K562 (cell line): Measurements from ENCODE around the gene PRPSAP2. TPM values are rescaled to one million over a fixed set of nuclear protein-coding genes. Genes with fewer than 3 reads are reported as not detected.

ENCODE experiments used
- BACH1 ChIP-seq: fragments of 200-800 bp; sonication (Bioruptor generic); IDR thresholded peaks from 2 replicates; pipeline ENCODE4 v1.6.1; 2016; ENCODE audit warnings: missing genetic modification characterization, missing compliant biosample characterization
- C11orf30 ChIP-seq: fragments of 450-650 bp; IDR thresholded peaks from 2 replicates; pipeline ENCODE4 v1.6.1; 2016; ENCODE audit warnings: low read depth, mild to moderate bottlenecking
- CXXC5 ChIP-seq: fragments of 250-450 bp; sonication (Bioruptor Pico); IDR thresholded peaks from 2 replicates; pipeline ENCODE4 v1.8.0; 2022; ENCODE audit warnings: inconsistent platforms, mild to moderate bottlenecking, moderate library complexity
- DEAF1 ChIP-seq: fragments of 450-650 bp; formaldehyde crosslinking; IDR thresholded peaks from 2 replicates; pipeline ENCODE4 v1.4.0; 2020; ENCODE audit warnings: mild to moderate bottlenecking, moderate library complexity
- GATA2 ChIP-seq: sonication (generic); formaldehyde crosslinking; IDR thresholded peaks from 2 replicates; pipeline ENCODE4 v1.4.0; 2020; ENCODE audit warnings: mild to moderate bottlenecking, missing genetic modification reagents
- HDAC1 ChIP-seq, 2 experiments: fragments of 450-650 bp; IDR thresholded peaks; 2 replicates each; pipeline ENCODE4 v1.6.1; 2016 to 2017; ENCODE audit warnings: inconsistent platforms in 1 of 2, mild to moderate bottlenecking in 1 of 2, moderate library complexity in 1 of 2
- HNRNPH1 ChIP-seq: fragments of 200-400 bp; formaldehyde crosslinking; optimal IDR thresholded peaks from 2 replicates; pipeline ENCODE3; 2017; ENCODE audit warnings: low read depth, mild to moderate bottlenecking, low read length, moderate library complexity
- MIER1 ChIP-seq: fragments of 450-650 bp; IDR thresholded peaks from 2 replicates; pipeline ENCODE4 v1.6.1; 2016; ENCODE audit warnings: antibody characterized with exemption, mild to moderate bottlenecking, low read depth
- NCOR1 ChIP-seq: fragments of 450-650 bp; IDR thresholded peaks from 2 replicates; pipeline ENCODE4 v1.6.1; 2016; ENCODE audit warnings: mild to moderate bottlenecking, moderate library complexity
- REST ChIP-seq, 2 experiments: fragments of 450-650 bp; formaldehyde crosslinking in 1 of 2; IDR thresholded peaks; 2 replicates each; pipeline versions ENCODE4 v1.4.0 to v1.6.1; 2014 to 2020; ENCODE audit warnings: mild to moderate bottlenecking in 2 of 2, borderline replicate concordance in 1 of 2, low read depth in 1 of 2
- SIX5 ChIP-seq, 2 experiments: IDR thresholded peaks; 2 replicates each; pipeline ENCODE4 v1.6.1; 2011; ENCODE audit warnings: low read length in 2 of 2, borderline replicate concordance in 1 of 2, low read depth in 1 of 2, mild to moderate bottlenecking in 1 of 2, moderate library complexity in 1 of 2; ENCODE audit not compliant: insufficient read depth in 1 of 2
- SUPT5H ChIP-seq: fragments of 450-650 bp; IDR thresholded peaks from 2 replicates; pipeline ENCODE4 v1.6.1; 2016
- THRAP3 ChIP-seq: fragments of 450-650 bp; IDR thresholded peaks from 2 replicates; pipeline ENCODE4 v1.6.1; 2016; ENCODE audit warnings: mild to moderate bottlenecking, inconsistent platforms, borderline replicate concordance
- ZFP1 ChIP-seq: fragments of 450-650 bp; formaldehyde crosslinking; IDR thresholded peaks from 2 replicates; pipeline ENCODE4 v1.4.0; 2020; ENCODE audit warnings: mild to moderate bottlenecking, mixed read lengths
- ZFP91 ChIP-seq: sonication (generic); formaldehyde crosslinking; IDR thresholded peaks from 2 replicates; pipeline ENCODE4 v1.8.0; 2022; ENCODE audit warnings: mild to moderate bottlenecking, missing genetic modification reagents
- ZNF311 ChIP-seq: fragments of 250-450 bp; sonication (Bioruptor Pico); IDR thresholded peaks from 2 replicates; pipeline ENCODE4 v1.4.0; 2020; ENCODE audit warnings: mild to moderate bottlenecking, moderate library complexity
- polyA plus RNA-seq, 8 experiments: library from polyadenylated mRNA; depleted of rRNA in 4 of 8; stranded (reverse) in 5 of 8; unstranded in 3 of 8; fragments of >200 nt; fragmentation: Nextera tagmentation in 2 of 8; fragmentation: Illumina TruSeq in 1 of 8; extraction: Ambion mirVana in 2 of 8; extraction: Trizol in 1 of 8; gene quantifications; 2 replicates each; pipeline versions ENCODE4 v1.2.1 to v1.2.3, GENCODE V29; 2011 to 2014; ENCODE audit warnings: inconsistent platforms in 1 of 8, missing spikeins in 1 of 8
- total RNA-seq, 7 experiments: library from RNA; depleted of rRNA in 6 of 7; stranded (reverse); fragments of >200 nt in 6 of 7; fragmentation: Illumina TruSeq in 2 of 7; extraction: Trizol in 2 of 7; gene quantifications; 2 replicates each; pipeline versions ENCODE4 v1.2.1 to v1.2.3, GENCODE V29; 2011 to 2021; ENCODE audit warnings: low replicate concordance in 1 of 7

Gene PRPSAP2
- total and polyA plus RNA-seq, 9 of the 15 experiments (the other 6 are each of a cell fraction or from before 2014, with no cell fraction given): 15.5 to 56.7 (median 35.7) TPM

- TF ChIP-seq BACH1 (no peak), HNRNPH1 (no peak), ZNF311 (CRISPR knock-in tag) (no peak), ZFP91 (no peak), ZFP1 (no peak), SIX5 (IDR thresholded peaks at IDR 0.05; ENCODE audit: borderline replicate concordance in 1 of 2, insufficient read depth in 1 of 2, low read depth in 1 of 2, low read length in 2 of 2) (no peak), NCOR1 (no peak), CXXC5 (CRISPR knock-in tag) (no peak), HDAC1 (IDR thresholded peaks at IDR 0.05) (no peak), GATA2 (no peak), DEAF1 (peak; percentile 66), MIER1 (no peak), SUPT5H (no peak), C11orf30 (no peak), THRAP3 (no peak), REST (IDR thresholded peaks at IDR 0.05; ENCODE audit: borderline replicate concordance) (peak; percentile 87), REST (CRISPR knock-in tag; IDR thresholded peaks at IDR 0.05; ENCODE audit: low read depth) (no peak)
Measured at GRCh38 chr17:18960803-18961511, 103.0 kb downstream of the PRPSAP2 start (continued).
